Measurements from ENCODE around the gene STIL. TPM values are rescaled to one million over a fixed set of nuclear protein-coding genes. Genes with fewer than 3 reads are reported as not detected.

The STIL gene
- total RNA-seq, 4 donors from 2014 or later: 1.6 to 2.4 (median 1.9) TPM

DNA sequence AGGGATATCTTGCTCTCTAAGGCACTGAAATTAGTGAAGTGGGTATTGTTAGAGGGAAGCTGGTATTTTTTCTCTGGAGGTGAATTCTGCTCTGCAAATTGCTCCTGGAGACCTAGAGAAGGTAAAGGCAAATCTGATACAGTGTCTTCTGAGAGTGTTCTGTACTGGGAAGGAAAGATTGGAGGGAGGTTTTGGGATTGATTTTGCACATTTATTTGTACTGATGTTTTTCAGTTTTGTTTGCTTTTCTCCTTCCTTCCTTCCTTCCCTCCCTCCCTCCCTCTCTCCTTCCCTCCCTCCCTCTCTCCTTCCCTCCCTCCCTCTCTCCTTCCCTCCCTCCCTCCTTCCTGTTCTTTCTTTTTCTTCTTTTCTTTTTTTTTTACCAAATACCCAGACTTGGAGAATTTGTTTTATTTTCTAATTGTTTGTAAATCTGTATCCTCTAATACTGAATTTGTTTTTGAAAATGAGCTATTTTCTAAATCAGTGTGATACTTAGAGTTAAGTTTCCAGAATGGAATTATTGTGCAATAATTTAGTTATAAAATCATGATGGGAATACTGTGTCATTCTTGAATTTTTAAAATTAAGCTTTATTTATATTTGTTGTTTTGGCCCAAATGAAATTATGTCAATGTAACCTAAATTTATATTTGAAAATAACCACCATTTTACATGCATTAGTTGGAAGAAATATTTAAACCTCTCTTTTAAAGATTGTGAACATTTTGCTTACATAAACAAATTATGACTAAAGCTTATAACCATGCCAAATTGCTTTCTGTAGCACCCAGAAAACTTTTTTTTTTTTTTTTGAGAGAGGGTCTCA lies 24.5 kb upstream of the STIL start:
- TF ChIP-seq, protein P1, sequence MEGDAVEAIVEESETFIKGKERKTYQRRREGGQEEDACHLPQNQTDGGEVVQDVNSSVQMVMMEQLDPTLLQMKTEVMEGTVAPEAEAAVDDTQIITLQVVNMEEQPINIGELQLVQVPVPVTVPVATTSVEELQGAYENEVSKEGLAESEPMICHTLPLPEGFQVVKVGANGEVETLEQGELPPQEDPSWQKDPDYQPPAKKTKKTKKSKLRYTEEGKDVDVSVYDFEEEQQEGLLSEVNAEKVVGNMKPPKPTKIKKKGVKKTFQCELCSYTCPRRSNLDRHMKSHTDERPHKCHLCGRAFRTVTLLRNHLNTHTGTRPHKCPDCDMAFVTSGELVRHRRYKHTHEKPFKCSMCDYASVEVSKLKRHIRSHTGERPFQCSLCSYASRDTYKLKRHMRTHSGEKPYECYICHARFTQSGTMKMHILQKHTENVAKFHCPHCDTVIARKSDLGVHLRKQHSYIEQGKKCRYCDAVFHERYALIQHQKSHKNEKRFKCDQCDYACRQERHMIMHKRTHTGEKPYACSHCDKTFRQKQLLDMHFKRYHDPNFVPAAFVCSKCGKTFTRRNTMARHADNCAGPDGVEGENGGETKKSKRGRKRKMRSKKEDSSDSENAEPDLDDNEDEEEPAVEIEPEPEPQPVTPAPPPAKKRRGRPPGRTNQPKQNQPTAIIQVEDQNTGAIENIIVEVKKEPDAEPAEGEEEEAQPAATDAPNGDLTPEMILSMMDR (IDR thresholded peaks at IDR 0.05; ENCODE audit: low read depth): no peak

DNA sequence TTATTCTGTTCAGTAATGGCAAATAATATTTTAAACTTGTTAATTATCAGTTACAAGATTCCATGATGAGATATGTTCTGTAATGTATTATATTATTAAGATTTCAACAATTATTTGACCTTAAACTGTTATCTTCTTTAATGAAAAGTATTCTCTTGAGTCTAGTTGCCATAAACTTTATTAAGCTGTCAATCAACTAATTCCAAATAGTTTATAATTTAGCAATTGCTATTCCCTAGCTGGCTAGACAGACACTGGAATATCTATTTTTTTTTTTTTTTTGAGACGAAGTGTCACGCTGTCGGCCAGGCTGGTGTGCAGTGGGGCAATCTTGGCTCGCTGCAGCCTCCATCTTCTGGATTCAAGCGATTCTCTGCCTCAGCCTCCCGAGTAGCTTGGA lies 23.4 kb upstream of the STIL start:
- TF ChIP-seq, protein P1 (IDR thresholded peaks at IDR 0.05; ENCODE audit: low read depth): no peak

DNA sequence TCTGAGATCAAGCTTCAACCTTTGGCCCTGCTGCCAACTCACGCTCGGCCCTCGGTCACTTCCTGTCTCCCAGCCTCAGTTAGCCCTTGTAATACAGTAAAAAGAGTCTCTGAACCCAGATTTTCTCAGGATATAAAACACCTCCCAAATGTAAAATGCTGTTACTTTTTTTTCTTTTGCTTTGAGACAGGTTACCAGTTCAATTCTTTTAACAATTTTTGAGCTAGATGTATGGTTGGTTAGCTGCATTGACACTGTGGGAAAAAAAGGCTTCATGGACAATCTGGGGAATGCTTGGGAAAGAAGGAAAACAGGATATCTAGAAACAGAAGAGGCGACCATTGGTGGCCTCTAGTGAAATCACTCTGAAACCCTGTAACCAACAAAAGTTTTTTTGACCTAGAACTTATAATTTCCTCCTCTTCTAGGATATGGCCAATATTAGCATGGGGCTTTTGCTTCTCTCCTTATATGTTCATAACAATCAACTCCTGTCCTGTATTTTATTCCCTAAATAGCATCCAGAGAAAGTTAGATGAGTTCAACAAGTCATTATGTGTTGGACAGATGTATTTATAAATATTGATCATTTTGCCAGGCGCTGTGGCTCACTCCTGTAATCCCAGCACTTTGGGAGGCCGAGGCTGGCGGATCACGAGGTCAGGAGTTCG lies 21.0 kb upstream of the STIL start:
- TF ChIP-seq, protein P1 (IDR thresholded peaks at IDR 0.05; ENCODE audit: low read depth): no peak

DNA sequence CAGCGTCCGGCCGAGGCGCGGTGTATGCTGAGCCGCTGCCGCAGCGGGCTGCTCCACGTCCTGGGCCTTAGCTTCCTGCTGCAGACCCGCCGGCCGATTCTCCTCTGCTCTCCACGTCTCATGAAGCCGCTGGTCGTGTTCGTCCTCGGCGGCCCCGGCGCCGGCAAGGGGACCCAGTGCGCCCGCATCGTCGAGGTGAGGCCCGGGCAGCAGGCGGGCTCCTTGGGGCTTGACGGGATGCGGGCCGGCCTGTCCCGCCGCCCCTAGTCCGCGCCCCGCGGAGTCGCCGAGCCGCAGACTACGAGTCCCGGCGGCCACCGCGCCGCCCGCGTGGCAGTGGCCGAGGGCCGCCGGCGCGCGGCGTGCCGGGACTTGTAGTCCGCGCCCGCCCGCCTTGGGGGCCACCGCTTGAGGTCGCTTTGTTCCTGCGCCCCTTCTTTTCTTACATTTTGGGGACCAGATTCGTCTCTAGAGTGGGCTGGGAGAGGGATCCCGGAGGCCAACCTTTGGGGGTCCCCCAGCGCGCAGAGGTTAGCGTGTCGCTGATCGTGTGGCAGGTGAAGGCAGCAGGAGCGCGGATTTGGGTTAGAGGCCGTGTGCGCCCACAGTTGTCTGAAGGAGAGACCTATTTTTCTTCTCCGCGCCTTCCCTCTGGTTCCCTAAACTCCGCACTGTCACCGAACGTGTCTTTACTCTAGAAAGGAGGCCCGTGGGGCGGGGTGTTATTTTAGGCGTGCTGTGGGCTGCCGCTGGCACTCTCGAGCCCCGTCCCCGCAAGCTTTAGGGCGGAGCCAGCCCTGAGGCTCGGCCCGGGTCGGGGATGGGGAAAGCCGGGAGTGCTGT lies 20.2 kb upstream of the STIL start:
- TF ChIP-seq, protein P1 (IDR thresholded peaks at IDR 0.05; ENCODE audit: low read depth): no peak

DNA sequence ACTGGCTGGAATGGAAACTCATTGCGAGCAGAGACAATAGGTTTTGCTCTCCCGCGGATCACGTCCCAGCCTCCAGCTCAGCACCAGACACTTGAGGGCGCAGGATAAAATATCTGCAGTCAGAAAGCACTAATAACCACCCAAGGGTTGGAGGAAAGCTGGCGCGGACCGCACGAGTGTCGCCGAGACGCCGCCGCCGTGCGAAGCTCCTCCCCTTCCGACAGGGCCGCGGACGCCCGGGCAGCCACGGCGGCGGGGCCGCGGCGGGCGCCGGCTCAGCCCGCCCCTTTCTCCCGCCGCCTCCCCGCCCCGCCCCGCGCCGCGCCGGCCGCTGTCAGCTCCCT lies 19.6 kb upstream of the STIL start, which contains the start of gene CMPK1:
Gene CMPK1 (plus strand): TSS at position 213 of the 344 bp plus-strand sequence. CDS start 156 bp downstream, outside the sequence.
- TF ChIP-seq, protein P1 (IDR thresholded peaks at IDR 0.05; ENCODE audit: low read depth): no peak

DNA sequence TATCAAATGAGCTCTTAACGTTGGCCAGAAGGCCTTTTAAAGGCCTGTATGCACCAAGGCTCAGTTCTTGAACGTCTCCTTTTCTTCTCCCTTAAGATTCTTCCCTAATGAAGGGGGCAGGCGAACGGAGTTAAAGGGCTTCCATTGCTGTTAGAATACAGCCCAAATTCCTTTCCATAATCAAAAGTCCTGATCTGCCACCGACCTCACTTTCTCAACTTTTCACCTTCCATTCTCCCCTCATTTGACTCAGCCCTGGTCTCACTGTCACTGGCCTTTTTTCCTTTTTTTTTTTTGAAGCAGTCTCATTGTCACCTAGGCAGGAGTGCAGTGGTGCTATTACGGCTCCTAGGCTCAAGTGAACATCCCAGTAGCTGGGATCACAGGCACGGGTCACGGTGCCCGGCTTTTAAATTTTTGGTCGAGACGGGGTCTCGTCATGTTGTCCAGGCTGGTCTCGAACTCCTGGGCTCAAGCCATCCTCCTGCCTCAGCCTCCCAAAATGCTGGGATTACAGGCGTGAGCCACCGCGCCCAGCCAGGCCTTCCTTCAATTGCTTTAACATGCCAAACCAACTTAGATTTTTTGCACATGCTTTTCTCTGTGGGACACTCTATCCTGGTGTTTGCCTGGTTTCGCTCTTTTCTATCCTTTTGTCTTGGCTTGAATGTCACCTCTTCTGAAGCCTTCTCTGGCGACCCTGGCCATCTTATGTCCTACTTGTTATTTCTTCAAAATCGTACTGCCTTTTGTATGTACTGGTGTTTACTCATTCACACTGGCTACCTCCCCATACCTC lies 19.0 kb upstream of the STIL start:
- TF ChIP-seq, protein P1 (IDR thresholded peaks at IDR 0.05; ENCODE audit: low read depth): no peak
